ENCODE results near the gene HLA-A.

HLA-A gene

GRCh38 chr6:29942275-29943052, at the start of gene HLA-A:
HLA-A (plus strand) TSS chr6:29942532; CDS start chr6:29942554, 22 bp downstream.
- no peak within 1 kb of the TSS for H3K27ac ChIP-seq

GRCh38 chr6:29892696-29893095, 49.6 kb upstream of the HLA-A start:
- H3K27ac ChIP-seq = no peak overlapping the region
- TF ChIP-seq CTCF (IDR thresholded peaks at IDR 0.05) (no peak), ZFX (IDR thresholded peaks at IDR 0.05; ENCODE audit: borderline replicate concordance) (no peak)

More at GRCh38 chr6:29942275-29943052, at the start of gene HLA-A:
- TF ChIP-seq ZFX (IDR thresholded peaks at IDR 0.05; ENCODE audit: borderline replicate concordance) (no peak), CTCF (IDR thresholded peaks at IDR 0.05) (no peak)

- TF ChIP-seq ZFX (IDR thresholded peaks at IDR 0.05; ENCODE audit: borderline replicate concordance) (no peak), CTCF (IDR thresholded peaks at IDR 0.05) (no peak)
- H3K27ac ChIP-seq = no peak overlapping the region
Measured at GRCh38 chr6:29899281-29899680, 43.1 kb upstream of the HLA-A start.

- no peak overlapping the region for H3K27ac ChIP-seq
- TF ChIP-seq ZFX (IDR thresholded peaks at IDR 0.05; ENCODE audit: borderline replicate concordance) (no peak), CTCF (IDR thresholded peaks at IDR 0.05) (no peak)
Measured at GRCh38 chr6:29905286-29905685, 37.0 kb upstream of the HLA-A start.

- no peak overlapping the region for H3K27ac ChIP-seq
- TF ChIP-seq CTCF (IDR thresholded peaks at IDR 0.05) (no peak), ZFX (IDR thresholded peaks at IDR 0.05; ENCODE audit: borderline replicate concordance) (no peak)
Measured at GRCh38 chr6:29907637-29908340, 34.5 kb upstream of the HLA-A start.

DNA sequence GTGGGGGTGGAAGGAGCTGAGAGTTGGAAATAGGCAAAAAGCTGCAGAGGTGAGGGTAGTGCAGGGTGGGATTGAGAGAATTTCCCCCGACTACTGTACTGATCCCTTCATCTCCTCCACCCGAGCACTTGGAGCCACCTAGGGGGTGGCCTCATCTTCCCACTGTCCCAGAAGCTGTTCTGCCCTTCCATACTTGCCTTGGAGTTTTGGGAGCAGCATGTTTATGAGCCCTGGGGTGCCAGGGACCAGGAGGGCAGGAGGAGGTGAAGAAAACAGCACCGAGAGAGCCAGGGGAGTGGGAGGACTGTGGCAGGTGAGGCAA, 34.0 kb upstream of the HLA-A start:
- TF ChIP-seq CTCF (IDR thresholded peaks at IDR 0.05) (no peak), ZFX (IDR thresholded peaks at IDR 0.05; ENCODE audit: borderline replicate concordance) (no peak)
- H3K27ac ChIP-seq = no peak overlapping the region

- H3K27ac ChIP-seq = no peak overlapping the region
- no peak for TF ChIP-seq CTCF (IDR thresholded peaks at IDR 0.05)
- no peak for TF ChIP-seq ZFX (IDR thresholded peaks at IDR 0.05; ENCODE audit: borderline replicate concordance)
Measured at GRCh38 chr6:29908710-29909109, 33.6 kb upstream of the HLA-A start.

Measured in 22Rv1 (cell line).